ACC112 (cell line): ENCODE results near the gene POU2AF2.
A peak's percentile ranks its signal among the peaks of the same experiment; 100 is the strongest.

Source experiments
- H2AFZ ChIP-seq: fragments of 200-600 bp; sonication (generic); one replicate; pipeline ENCODE4 v1.6.0; 2017; ENCODE audit warnings: antibody characterized with exemption, low read length; ENCODE audit not compliant: unreplicated experiment
- H3K27ac ChIP-seq: fragments of 200-600 bp; sonication (generic); 2 replicates; pipeline ENCODE4 v1.5.1; 2014; ENCODE audit warnings: low read depth, mild to moderate bottlenecking, antibody characterized with exemption, low read length, moderate library complexity
- H3K27me3 ChIP-seq: fragments of 200-600 bp; sonication (generic); 2 replicates; pipeline ENCODE4 v1.6.1; 2014; ENCODE audit warnings: mild to moderate bottlenecking, antibody characterized with exemption, low read length, moderate library complexity, mixed read lengths; ENCODE audit not compliant: insufficient read depth
- H3K36me3 ChIP-seq: fragments of 200-600 bp; sonication (generic); 2 replicates; pipeline ENCODE4 v1.6.1; 2016; ENCODE audit warnings: mild to moderate bottlenecking, antibody characterized with exemption, low read length, moderate library complexity, mixed read lengths; ENCODE audit not compliant: insufficient read depth
- H3K4me1 ChIP-seq: fragments of 200-600 bp; sonication (generic); one replicate; pipeline ENCODE4 v1.6.1; 2016; ENCODE audit warnings: low read length, mixed read lengths; ENCODE audit not compliant: insufficient read depth, unreplicated experiment, control insufficient read depth
- H3K4me3 ChIP-seq: fragments of 200-600 bp; sonication (generic); 2 replicates; pipeline ENCODE4 v1.5.1; 2014; ENCODE audit warnings: mild to moderate bottlenecking, low read depth, low read length
- H3K79me2 ChIP-seq: fragments of 200-600 bp; sonication (generic); one replicate; pipeline ENCODE4 v1.6.0; 2016; ENCODE audit warnings: low read length; ENCODE audit not compliant: control insufficient read depth, unreplicated experiment, insufficient read depth

Gene POU2AF2

GRCh38 chr11:111245425-111245824 lies at the start of gene POU2AF2:
POU2AF2 (plus strand) TSS chr11:111245725; CDS start chr11:111245854, 129 bp downstream.
- Histone ChIP-seq H3K36me3 (no peaks in the 10 kb centered on the region), H3K4me1 (no peaks in the 10 kb centered on the region), H3K4me3 (no peak within 1 kb of the TSS), H3K27ac (no peak within 1 kb of the TSS), H3K27me3 (peaks cover 78% of the 10 kb centered on the region), H3K79me2 (no peaks in the 10 kb centered on the region), H2AFZ (no peak within 1 kb of the TSS)

- H3K4me3 ChIP-seq: no peak overlapping the region
- no peaks in the 10 kb centered on the region for H3K79me2 ChIP-seq
- no peak overlapping the region for H2AFZ ChIP-seq
- H3K27me3 ChIP-seq: no peaks in the 10 kb centered on the region
- H3K27ac ChIP-seq: no peak overlapping the region
- H3K36me3 ChIP-seq: no peaks in the 10 kb centered on the region
- H3K4me1 ChIP-seq: no peaks in the 10 kb centered on the region
These were observed 45.5 kb upstream of the POU2AF2 start for GRCh38 chr11:111200010-111200534.

GRCh38 chr11:111204211-111204610 lies 41.3 kb upstream of the POU2AF2 start:
- no peak overlapping the region for H3K4me3 ChIP-seq
- no peaks in the 10 kb centered on the region for H3K27me3 ChIP-seq
- H2AFZ ChIP-seq: no peak overlapping the region
- H3K27ac ChIP-seq: no peak overlapping the region
- H3K4me1 ChIP-seq: peaks cover 20% of the 10 kb centered on the region
- H3K36me3 ChIP-seq: no peaks in the 10 kb centered on the region
- H3K79me2 ChIP-seq: no peaks in the 10 kb centered on the region

- H2AFZ ChIP-seq: no peak overlapping the region
- no peaks in the 10 kb centered on the region for H3K79me2 ChIP-seq
- no peaks in the 10 kb centered on the region for H3K27me3 ChIP-seq
- peak overlapping the region; percentile 66 for H3K27ac ChIP-seq
- H3K4me3 ChIP-seq: no peak overlapping the region
- peaks cover 20% of the 10 kb centered on the region for H3K4me1 ChIP-seq
- no peaks in the 10 kb centered on the region for H3K36me3 ChIP-seq
These were observed 39.7 kb upstream of the POU2AF2 start for GRCh38 chr11:111205632-111206385.

GRCh38 chr11:111206472-111206871 lies 39.1 kb upstream of the POU2AF2 start:
- peak overlapping the region; percentile 84 for H2AFZ ChIP-seq
- peak overlapping the region; percentile 66 for H3K27ac ChIP-seq
- H3K36me3 ChIP-seq: no peaks in the 10 kb centered on the region

GRCh38 chr11:111207213-111207612 lies 38.3 kb upstream of the POU2AF2 start:
- H3K27me3 ChIP-seq: no peaks in the 10 kb centered on the region
- H3K4me1 ChIP-seq: peaks cover 20% of the 10 kb centered on the region
- H3K36me3 ChIP-seq: no peaks in the 10 kb centered on the region
- peak overlapping the region; percentile 84 for H2AFZ ChIP-seq
- H3K4me3 ChIP-seq: no peak overlapping the region
- peak overlapping the region; percentile 66 for H3K27ac ChIP-seq
- no peaks in the 10 kb centered on the region for H3K79me2 ChIP-seq

More at GRCh38 chr11:111206472-111206871, 39.1 kb upstream of the POU2AF2 start:
- H3K4me1 ChIP-seq: peaks cover 20% of the 10 kb centered on the region
- no peak overlapping the region for H3K4me3 ChIP-seq
- H3K27me3 ChIP-seq: no peaks in the 10 kb centered on the region
- no peaks in the 10 kb centered on the region for H3K79me2 ChIP-seq

GRCh38 chr11:111209543-111210355 lies 35.8 kb upstream of the POU2AF2 start:
- Histone ChIP-seq H3K27ac (no peak overlapping the region), H3K79me2 (no peaks in the 10 kb centered on the region), H3K4me3 (no peak overlapping the region), H3K4me1 (peaks cover 20% of the 10 kb centered on the region), H2AFZ (no peak overlapping the region), H3K27me3 (no peaks in the 10 kb centered on the region), H3K36me3 (no peaks in the 10 kb centered on the region)

- no peaks in the 10 kb centered on the region for H3K27me3 ChIP-seq
- no peak overlapping the region for H2AFZ ChIP-seq
- H3K27ac ChIP-seq: no peak overlapping the region
- no peak overlapping the region for H3K4me3 ChIP-seq
- no peaks in the 10 kb centered on the region for H3K4me1 ChIP-seq
- H3K36me3 ChIP-seq: no peaks in the 10 kb centered on the region
- no peaks in the 10 kb centered on the region for H3K79me2 ChIP-seq
These were observed 32.3 kb upstream of the POU2AF2 start for GRCh38 chr11:111213256-111213655.

- no peak overlapping the region for H2AFZ ChIP-seq
- no peak overlapping the region for H3K27ac ChIP-seq
- no peak overlapping the region for H3K4me3 ChIP-seq
- no peaks in the 10 kb centered on the region for H3K79me2 ChIP-seq
- H3K27me3 ChIP-seq: no peaks in the 10 kb centered on the region
- H3K4me1 ChIP-seq: no peaks in the 10 kb centered on the region
- H3K36me3 ChIP-seq: no peaks in the 10 kb centered on the region
These were observed 24.8 kb upstream of the POU2AF2 start for GRCh38 chr11:111220721-111221120.

GRCh38 chr11:111221208-111221607 lies 24.3 kb upstream of the POU2AF2 start:
- no peak overlapping the region for H3K27ac ChIP-seq
- no peak overlapping the region for H2AFZ ChIP-seq
- no peaks in the 10 kb centered on the region for H3K4me1 ChIP-seq
- H3K79me2 ChIP-seq: no peaks in the 10 kb centered on the region
- no peak overlapping the region for H3K4me3 ChIP-seq
- H3K36me3 ChIP-seq: no peaks in the 10 kb centered on the region
- H3K27me3 ChIP-seq: no peaks in the 10 kb centered on the region
